Heart left ventricle (tissue), 16 donors: ENCODE results near the gene SLIT3. TPM values are rescaled to one million over a fixed set of nuclear protein-coding genes. Genes with fewer than 3 reads are reported as not detected.
A peak's percentile ranks its signal among the peaks of the same experiment; 100 is the strongest.

Experiments
- ATAC-seq, 4 donors: fragments of 200-7000 bp; cut with Tn5 transposase; one replicate each; pipeline ENCODE4 v1.9.1; 2020 to 2022; ENCODE audit warnings: moderate library complexity in 4 of 4, mild to moderate bottlenecking in 3 of 4, moderate number of reproducible peaks in 1 of 4
- DNase-seq, 5 donors: peaks; one replicate each; pipeline ENCODE4 v3.0.0-alpha.2; 2020
- H3K27ac ChIP-seq, 12 donors: fragments of 200-600 bp; sonication (generic) in 4 of 12; one replicate each; pipeline versions ENCODE4 v1.5.0 to v1.8.0; 2016 to 2022; ENCODE audit warnings: mild to moderate bottlenecking in 2 of 12
- H3K27me3 ChIP-seq, 9 donors: fragments of 200-600 bp; sonication (generic) in 2 of 9; one replicate each; pipeline versions ENCODE4 v1.5.1 to v1.8.0; 2016 to 2022; ENCODE audit warnings: mild to moderate bottlenecking in 3 of 9
- H3K36me3 ChIP-seq, 9 donors: fragments of 200-600 bp; sonication (generic) in 2 of 9; one replicate each; pipeline versions ENCODE4 v1.5.0 to v1.8.0; 2018 to 2022; ENCODE audit warnings: mild to moderate bottlenecking in 2 of 9
- H3K4me1 ChIP-seq, 12 donors: fragments of 200-600 bp; sonication (generic) in 4 of 12; one replicate each; pipeline versions ENCODE4 v1.5.0 to v1.8.0; 2016 to 2022; ENCODE audit warnings: mild to moderate bottlenecking in 3 of 12
- H3K4me3 ChIP-seq, 12 donors: fragments of 200-600 bp; sonication (generic) in 4 of 12; one replicate each; pipeline versions ENCODE4 v1.5.0 to v1.8.0; 2017 to 2022; ENCODE audit warnings: mild to moderate bottlenecking in 9 of 12, moderate library complexity in 4 of 12
- H3K9me3 ChIP-seq, 12 donors: fragments of 200-600 bp; sonication (generic) in 4 of 12; one replicate each; pipeline versions ENCODE4 v1.5.0 to v1.8.0; 2016 to 2022; ENCODE audit warnings: mild to moderate bottlenecking in 1 of 12
- CTCF ChIP-seq, 12 donors: fragments of 200-600 bp; sonication (generic) in 4 of 12; IDR thresholded peaks; one replicate each; pipeline versions ENCODE4 v1.5.0 to v1.8.0; 2018 to 2022; ENCODE audit warnings: antibody characterized with exemption in 12 of 12, mild to moderate bottlenecking in 5 of 12
- POLR2A ChIP-seq, 2 donors: fragments of 450-650 bp; IDR thresholded peaks; one replicate each; pipeline ENCODE4 v1.6.1; 2017; ENCODE audit warnings: antibody characterized with exemption in 2 of 2, mild to moderate bottlenecking in 2 of 2, moderate library complexity in 2 of 2
- WGBS, 4 donors: extraction: QIAGEN DNeasy Blood & Tissue Kit in 2 of 4; methylation state at CpG; one replicate each; pipeline versions ENCODE4 v1.1.5 to v1.1.7; 2013 to 2018; 5-methylcytosine and 5-hydroxymethylcytosine counted together
- intact Hi-C, 10 donors: fragments of 100-400 bp; cut with DNase I; formaldehyde crosslinking; loops; one replicate each; pipeline versions ENCODE4 v1.11.1 to v1.14.2; 2022
- polyA plus RNA-seq, 2 donors: library from polyadenylated mRNA; stranded (reverse); fragments of 200-250 nt; gene quantifications; one replicate each; pipeline ENCODE4 v1.2.3, GENCODE V29; 2013
- total RNA-seq, 9 donors: library from RNA; depleted of rRNA in 2 of 9; stranded (reverse); fragments of >200 nt in 2 of 9; fragmentation: NEBNext Ultra II Directional in 3 of 9; extraction: Animal tissue kit (Norgen Biotek cat#: 25700) in 3 of 9; gene quantifications; one replicate each; pipeline versions ENCODE4 v1.1.0 to v1.2.4, GENCODE V29; 2016 to 2023
- donor health status: ischemic (EF 13 %, LVEDD 7.1; RV severe dilation, severe dysfunction).
- donor health status: healthy with polysubstance abuse.
- donor health status: DM: no; HTN: yes; CAD: no.
- donor health status: DM: no; HTN: no; CAD: no.
- donor health status: ischemic (EF 25% LVEDD 6.9; RV normal size, moderate dysfunction).
- donor health status: ischemic (EF 25% LVEDD 5.7; RV mildly dilated, moderate dysfunction).
- donor health status: healthy.
- donor health status: DM: yes; HTN: yes; CAD: no.
- donor health status: ischemic (EF 35%, LVEDD 5.7; RV mildly dilated, moderate dysfunction).
- donor health status: nonischemic (EF 11% LVEDD 7.7; RV severe dilation, severe dysfunction).
- donor health status: DM: yes; HTN: yes; CAD: no.
- donor health status: PGD.
- donor health status: ischemic (EF 29% LVEDD 5.4; RV normal size, mild dysfunction).
- donor health status: nonischemic (EF 23%, LVEDD 6.1; RV moderate dilation, normal function).

Gene SLIT3
- total and polyA plus RNA-seq, 11 donors: 2.3 to 40.3 (median 14.4) TPM

GRCh38 chr5:168817591-168817990 lies 483.3 kb downstream of the SLIT3 start:
- DNase-seq (no peak), ATAC-seq (no peak)
- 70 to 79% (median 75%) methylated on average over 5 of the region's 5 CpGs for WGBS, 4 donors
- no peak overlapping the region for H3K27ac ChIP-seq
- H3K4me3 ChIP-seq: no peak overlapping the region
- peaks cover 0 to 43% (median 4%) of the 10 kb centered on the region in 12 donors for H3K4me1 ChIP-seq
- H3K27me3 ChIP-seq: no peaks in the 10 kb centered on the region
- intact Hi-C loops: no loop called here
- TF ChIP-seq CTCF (IDR thresholded peaks at IDR 0.05) (no peak), POLR2A (IDR thresholded peaks at IDR 0.05) (no peak)
- H3K36me3 ChIP-seq: peaks cover 0 to under 1% (median 0%) of the 10 kb centered on the region in 9 donors
- H3K9me3 ChIP-seq: no peaks in the 10 kb centered on the region

- H3K27me3 ChIP-seq: no peaks in the 10 kb centered on the region
- no peak overlapping the region for H3K4me3 ChIP-seq
- TF ChIP-seq POLR2A (IDR thresholded peaks at IDR 0.05): no peak
- 78 to 94% (median 89%) methylated on average over 4 of the region's 4 CpGs for WGBS, 4 donors
- DNase-seq (no peak), ATAC-seq (no peak)
- peaks cover 0 to 3% (median 0%) of the 10 kb centered on the region in 9 donors for H3K36me3 ChIP-seq
- intact Hi-C loops: no loop called here
- H3K4me1 ChIP-seq: peaks cover 0 to 34% (median 2%) of the 10 kb centered on the region in 12 donors
- H3K27ac ChIP-seq: no peak overlapping the region
- no peaks in the 10 kb centered on the region for H3K9me3 ChIP-seq
Measured at GRCh38 chr5:168816661-168817060, 484.3 kb downstream of the SLIT3 start.

GRCh38 chr5:168813184-168813968 lies 487.6 kb downstream of the SLIT3 start:
- Histone ChIP-seq H3K36me3 (peaks cover 0 to 3% (median 0%) of the 10 kb centered on the region in 9 donors), H3K9me3 (no peaks in the 10 kb centered on the region), H3K4me3 (no peak overlapping the region), H3K4me1 (peaks cover 0 to 34% (median 6%) of the 10 kb centered on the region in 12 donors), H3K27me3 (no peaks in the 10 kb centered on the region), H3K27ac (peak overlapping the region in 3 of 12 donors; percentile 12 to 28 (median 22))
- ATAC-seq (peak; percentile 66 to 77 (median 73)), DNase-seq (peak in 4 of 5 donors; percentile 29 to 38 (median 34))
- intact Hi-C loops: no loop called here
- TF ChIP-seq CTCF (IDR thresholded peaks at IDR 0.05): no peak
- no peak for TF ChIP-seq POLR2A (IDR thresholded peaks at IDR 0.05)
- WGBS, 4 donors: 25 to 54% (median 37%) methylated on average over 4 of the region's 4 CpGs

GRCh38 chr5:168810641-168811040 lies 490.3 kb downstream of the SLIT3 start:
- ATAC-seq (no peak), DNase-seq (no peak)
- Histone ChIP-seq H3K9me3 (no peaks in the 10 kb centered on the region), H3K4me1 (peaks cover 0 to 28% (median 6%) of the 10 kb centered on the region in 12 donors), H3K36me3 (peaks cover 0 to 3% (median 0%) of the 10 kb centered on the region in 9 donors), H3K4me3 (no peak overlapping the region), H3K27me3 (no peaks in the 10 kb centered on the region), H3K27ac (no peak overlapping the region)
- no peak for TF ChIP-seq POLR2A (IDR thresholded peaks at IDR 0.05)
- no peak for TF ChIP-seq CTCF (IDR thresholded peaks at IDR 0.05)
- intact Hi-C loops: no loop called here
- 71 to 89% (median 79%) methylated on average over 4 of the region's 4 CpGs for WGBS, 4 donors
